BJ (cell line): ENCODE results near the gene ENPEP. TPM values are rescaled to one million over a fixed set of nuclear protein-coding genes. Genes with fewer than 3 reads are reported as not detected.
"Not testable (repeated sequence)": the region's sequence is repeated elsewhere in the genome, so short reads cannot be mapped to it uniquely, and the experiment has no call there.

ENCODE experiments used
- CTCF ChIA-PET: fragments of 350-600 bp; formaldehyde crosslinking; extraction: SDS; loops from one replicate; lab custom pipeline; 2021; ENCODE audit warnings: antibody characterized with exemption, inconsistent platforms; lab: Yijun Ruan, JAX
- POLR2A ChIA-PET: fragments of 300-600 bp; sonication (Branson Sonifier 250); formaldehyde crosslinking; extraction: SDS; loops from one replicate; lab custom pipeline; 2021; ENCODE audit warnings: antibody characterized with exemption; lab: Charles Lee
- DNase-seq: peaks from one replicate; pipeline ENCODE4 v3.0.0-alpha.2; 2011; ENCODE audit warnings: low read depth
- H3K27me3 ChIP-seq: 2 replicates; pipeline ENCODE4 v1.6.0; 2011; ENCODE audit warnings: low read length; ENCODE audit not compliant: control insufficient read depth, insufficient read depth
- H3K36me3 ChIP-seq: 2 replicates; pipeline ENCODE4 v1.5.1; 2011; ENCODE audit warnings: low read length; ENCODE audit not compliant: control insufficient read depth, insufficient read depth
- H3K4me3 ChIP-seq: 2 replicates; pipeline ENCODE4 v1.5.1; 2011; ENCODE audit warnings: low read depth, mild to moderate bottlenecking, control low read depth, low read length
- CTCF ChIP-seq: IDR thresholded peaks from 2 replicates; pipeline ENCODE4 v1.5.1; 2011; ENCODE audit warnings: low read depth, mild to moderate bottlenecking, control low read depth, inconsistent platforms, low read length, moderate library complexity; ENCODE audit not compliant: insufficient read depth
- polyA minus RNA-seq: library from RNA; depleted of rRNA, polyadenylated mRNA; stranded (reverse); fragments of >200 nt; gene quantifications from 2 replicates; pipeline ENCODE4 v1.2.3, GENCODE V29; 2011; rRNA and poly(A)+ RNA removed
- polyA plus RNA-seq: library from polyadenylated mRNA; depleted of rRNA; stranded (reverse); fragments of >200 nt; gene quantifications from 2 replicates; pipeline ENCODE4 v1.2.3, GENCODE V29; 2011; rRNA removed

Gene ENPEP
- 0.40 and 0.75 TPM in 2 replicates for polyA plus RNA-seq
- polyA minus RNA-seq = 0.28 and 0.51 TPM in 2 replicates

- no peaks in the 10 kb centered on the region for H3K27me3 ChIP-seq
- H3K4me3 ChIP-seq = peak within 1 kb of the TSS; percentile 36
- TF ChIP-seq CTCF = no peak
- DNase-seq = no peak
- ChIA-PET POLR2A (no interaction called here), CTCF (interaction anchor here (3.1 kb wide), 1 partner anchor 34 kb away, joined by 13 read pairs; no protein-coding TSS in a partner anchor)
- H3K36me3 ChIP-seq = no peaks in the 10 kb centered on the region
Measured at GRCh38 chr4:110475881-110476818, at the start of gene ENPEP. TSS of gene ENPEP (plus strand) at chr4:110476155. CDS start at chr4:110476415, 260 bp downstream.

- H3K36me3 ChIP-seq, DNase-seq, H3K4me3 ChIP-seq, POLR2A ChIA-PET, H3K27me3 ChIP-seq: not testable (repeated sequence)
- CTCF ChIA-PET = interaction anchor here (0.9 kb wide), 1 partner anchor 52 kb away, joined by 4 read pairs; no protein-coding TSS in a partner anchor
Measured at GRCh38 chr4:110431805-110432204, 44.1 kb upstream of the ENPEP start.

- CTCF ChIA-PET = interaction anchor here (0.8 kb wide), 1 partner anchor 48 kb away, joined by 3 read pairs; no protein-coding TSS in a partner anchor
- POLR2A ChIA-PET, DNase-seq, H3K36me3 ChIP-seq, H3K27me3 ChIP-seq, H3K4me3 ChIP-seq: not testable (repeated sequence)
Measured at GRCh38 chr4:110437292-110437691, 38.7 kb upstream of the ENPEP start.

GRCh38 chr4:110439209-110439608 lies 36.7 kb upstream of the ENPEP start:
- POLR2A ChIA-PET, CTCF ChIA-PET, H3K36me3 ChIP-seq, H3K27me3 ChIP-seq, H3K4me3 ChIP-seq, DNase-seq: not testable (repeated sequence)

GRCh38 chr4:110442309-110442708 lies 33.6 kb upstream of the ENPEP start:
- H3K4me3 ChIP-seq = no peak overlapping the region
- H3K36me3 ChIP-seq = no peaks in the 10 kb centered on the region
- DNase-seq = no peak
- CTCF ChIA-PET = interaction anchor here (1.4 kb wide), 1 partner anchor 67 kb away, joined by 3 read pairs; no protein-coding TSS in a partner anchor
- TF ChIP-seq CTCF = peak; percentile 7; the same call in 1 of the 2 replicates
- POLR2A ChIA-PET = no interaction called here
- no peaks in the 10 kb centered on the region for H3K27me3 ChIP-seq

DNA sequence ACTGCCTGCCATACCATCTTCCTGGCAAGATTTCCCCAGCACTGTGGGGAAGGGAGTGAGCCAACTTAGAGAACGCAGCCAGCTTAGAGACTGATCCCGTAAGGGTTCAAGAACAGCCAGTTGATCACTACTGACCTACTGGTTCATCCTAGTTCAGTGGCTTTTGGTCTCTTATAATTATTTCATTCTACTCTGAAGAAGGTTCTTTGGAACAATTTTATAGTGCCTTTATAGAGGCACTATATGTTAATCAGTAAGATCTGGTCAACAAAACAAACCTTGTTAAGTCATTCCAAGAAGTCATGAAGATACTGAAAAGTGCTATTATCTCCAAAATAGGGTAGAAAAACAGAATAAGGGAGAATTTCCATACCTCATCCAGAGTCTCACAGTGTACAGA lies 33.2 kb upstream of the ENPEP start:
- H3K36me3 ChIP-seq = no peaks in the 10 kb centered on the region
- no peaks in the 10 kb centered on the region for H3K27me3 ChIP-seq
- CTCF ChIA-PET = interaction anchor here (0.6 to 1.4 kb wide), 2 partner anchors 66 to 105 kb away, joined by 3 read pairs; no protein-coding TSS in a partner anchor
- POLR2A ChIA-PET = no interaction called here
- no peak for TF ChIP-seq CTCF
- H3K4me3 ChIP-seq = no peak overlapping the region
- no peak for DNase-seq
